ENCODE data around the gene AFF3.

DNA sequence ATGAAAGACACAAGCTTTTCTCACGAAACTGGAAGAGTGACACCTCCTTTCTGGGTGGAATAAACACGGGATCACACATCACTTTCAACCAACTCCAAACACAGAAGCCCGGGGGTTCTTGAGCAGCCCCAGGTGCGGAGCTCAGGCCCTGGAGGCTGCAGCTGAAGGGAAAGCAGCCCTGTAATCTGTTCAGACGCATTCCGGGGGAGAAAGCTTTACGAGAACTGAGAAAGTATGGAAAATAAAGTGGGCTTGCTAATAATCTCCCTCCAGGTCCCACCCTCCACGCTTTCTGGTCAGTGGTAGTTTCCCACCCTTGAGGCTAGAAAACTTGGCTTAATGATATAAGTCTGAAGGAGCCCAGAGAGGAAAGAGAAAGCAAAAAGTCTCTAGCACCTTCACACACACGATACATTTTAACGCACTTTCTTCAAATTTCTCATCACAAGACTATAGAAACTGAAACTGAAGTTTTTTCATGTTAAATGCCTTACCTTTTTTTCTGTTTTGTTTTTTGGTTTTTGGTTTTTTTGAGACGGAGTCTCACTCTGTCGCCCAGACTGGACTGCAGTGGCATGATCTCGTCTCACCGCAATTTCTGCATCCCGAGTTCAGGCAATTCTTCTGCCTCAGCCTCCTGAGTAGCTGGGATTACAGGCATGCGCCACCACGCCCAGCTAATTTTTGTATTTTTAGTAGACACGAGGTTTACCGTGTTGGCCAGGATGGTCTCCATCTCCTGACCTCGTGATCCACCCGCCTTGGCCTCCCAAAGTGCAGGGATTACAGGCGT, 141.3 kb downstream of the AFF3 start:
- TF ChIP-seq EZH2 (optimal IDR thresholded peaks at IDR 0.05; ENCODE audit: low read depth, low read length) (no peak), CTCF (IDR thresholded peaks at IDR 0.05; ENCODE audit: low read length) (no peak), EZH2phosphoT487 (IDR thresholded peaks at IDR 0.05; ENCODE audit: low read length) (no peak)
